Lower leg skin (tissue), 3 donors: Measurements from ENCODE around the gene TMEM147.

Experiments used
- POLR2A ChIP-seq, 2 donors: fragments of 450-650 bp; IDR thresholded peaks; one replicate each; pipeline ENCODE4 v1.6.1; 2016 to 2017; ENCODE audit warnings: antibody characterized with exemption in 2 of 2, mild to moderate bottlenecking in 1 of 2, moderate library complexity in 1 of 2
- TF ChIP-seq, protein P1 (sequence below), 3 donors: fragments of 450-650 bp; IDR thresholded peaks; one replicate each; pipeline ENCODE4 v1.5.1; 2016; ENCODE audit warnings: antibody characterized with exemption in 3 of 3, mild to moderate bottlenecking in 3 of 3, moderate library complexity in 2 of 3

- TF ChIP-seq POLR2A (IDR thresholded peaks at IDR 0.05), result no peak
- TF ChIP-seq, protein P1, sequence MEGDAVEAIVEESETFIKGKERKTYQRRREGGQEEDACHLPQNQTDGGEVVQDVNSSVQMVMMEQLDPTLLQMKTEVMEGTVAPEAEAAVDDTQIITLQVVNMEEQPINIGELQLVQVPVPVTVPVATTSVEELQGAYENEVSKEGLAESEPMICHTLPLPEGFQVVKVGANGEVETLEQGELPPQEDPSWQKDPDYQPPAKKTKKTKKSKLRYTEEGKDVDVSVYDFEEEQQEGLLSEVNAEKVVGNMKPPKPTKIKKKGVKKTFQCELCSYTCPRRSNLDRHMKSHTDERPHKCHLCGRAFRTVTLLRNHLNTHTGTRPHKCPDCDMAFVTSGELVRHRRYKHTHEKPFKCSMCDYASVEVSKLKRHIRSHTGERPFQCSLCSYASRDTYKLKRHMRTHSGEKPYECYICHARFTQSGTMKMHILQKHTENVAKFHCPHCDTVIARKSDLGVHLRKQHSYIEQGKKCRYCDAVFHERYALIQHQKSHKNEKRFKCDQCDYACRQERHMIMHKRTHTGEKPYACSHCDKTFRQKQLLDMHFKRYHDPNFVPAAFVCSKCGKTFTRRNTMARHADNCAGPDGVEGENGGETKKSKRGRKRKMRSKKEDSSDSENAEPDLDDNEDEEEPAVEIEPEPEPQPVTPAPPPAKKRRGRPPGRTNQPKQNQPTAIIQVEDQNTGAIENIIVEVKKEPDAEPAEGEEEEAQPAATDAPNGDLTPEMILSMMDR (IDR thresholded peaks at IDR 0.05), result no peak
Observed at GRCh38 chr19:35514282-35514809, 31.1 kb upstream of the TMEM147 start.
